NB4 (cell line): Measurements from ENCODE around the gene TMEM225B.
"Not testable (repeated sequence)": the region's sequence is repeated elsewhere in the genome, so short reads cannot be mapped to it uniquely, and the experiment has no call there.

ENCODE experiments used
- DNase-seq: peaks from one replicate; pipeline ENCODE4 v3.0.0; 2010; ENCODE audit warnings: low read depth
- H3K4me3 ChIP-seq: one replicate; pipeline ENCODE4 v1.5.1; 2011; ENCODE audit warnings: mild to moderate bottlenecking, low read depth, low read length, moderate library complexity
- CTCF ChIP-seq: IDR thresholded peaks from one replicate; pipeline ENCODE4 v1.5.1; 2012; ENCODE audit warnings: low read depth, low read length
- MAX ChIP-seq: IDR thresholded peaks from 2 replicates; pipeline ENCODE4 v1.6.1; 2011; ENCODE audit warnings: low read depth, low read length
- MYC ChIP-seq: IDR thresholded peaks from 2 replicates; pipeline ENCODE4 v1.6.1; 2011; ENCODE audit warnings: low read depth, low read length
- POLR2A ChIP-seq: IDR thresholded peaks from 2 replicates; pipeline ENCODE4 v1.6.1; 2011; ENCODE audit warnings: mild to moderate bottlenecking; ENCODE audit not compliant: insufficient read length; ENCODE audit errors: extremely low read depth

Gene TMEM225B

GRCh38 chr7:99651290-99651689 is 53.2 kb downstream of the TMEM225B start:
- no peak overlapping the region for H3K4me3 ChIP-seq
- TF ChIP-seq POLR2A (no peak), CTCF (no peak), MAX (no peak), MYC (no peak)
- no peak for DNase-seq

GRCh38 chr7:99652671-99653070 is 54.6 kb downstream of the TMEM225B start:
- no peak for TF ChIP-seq MAX
- no peak for TF ChIP-seq POLR2A
- no peak for TF ChIP-seq MYC
- TF ChIP-seq CTCF = no peak
- no peak overlapping the region for H3K4me3 ChIP-seq
- DNase-seq = no peak

- not testable (repeated sequence) for DNase-seq
These were observed 55.2 kb downstream of the TMEM225B start for GRCh38 chr7:99653269-99653668.

GRCh38 chr7:99653754-99654153 is 55.7 kb downstream of the TMEM225B start:
- no peak for DNase-seq
- no peak overlapping the region for H3K4me3 ChIP-seq
- TF ChIP-seq CTCF (no peak), MAX (no peak), MYC (no peak), POLR2A (no peak)

More at GRCh38 chr7:99653269-99653668, 55.2 kb downstream of the TMEM225B start:
- not testable (repeated sequence) for H3K4me3 ChIP-seq

- not testable (repeated sequence) for DNase-seq, H3K4me3 ChIP-seq
These were observed 56.6 kb downstream of the TMEM225B start for GRCh38 chr7:99654626-99655025.

GRCh38 chr7:99657879-99658278 is 59.8 kb downstream of the TMEM225B start:
- not testable (repeated sequence) for DNase-seq, H3K4me3 ChIP-seq
